Measurements from ENCODE around the gene RPS6KA6. TPM values are rescaled to one million over a fixed set of nuclear protein-coding genes. Genes with fewer than 3 reads are reported as not detected.
"Not testable (repeated sequence)": the region's sequence is repeated elsewhere in the genome, so short reads cannot be mapped to it uniquely, and the experiment has no call there.

Gene RPS6KA6
- total RNA-seq, 2 donors from 2014 or later = 2.1 to 2.2 TPM

DNA sequence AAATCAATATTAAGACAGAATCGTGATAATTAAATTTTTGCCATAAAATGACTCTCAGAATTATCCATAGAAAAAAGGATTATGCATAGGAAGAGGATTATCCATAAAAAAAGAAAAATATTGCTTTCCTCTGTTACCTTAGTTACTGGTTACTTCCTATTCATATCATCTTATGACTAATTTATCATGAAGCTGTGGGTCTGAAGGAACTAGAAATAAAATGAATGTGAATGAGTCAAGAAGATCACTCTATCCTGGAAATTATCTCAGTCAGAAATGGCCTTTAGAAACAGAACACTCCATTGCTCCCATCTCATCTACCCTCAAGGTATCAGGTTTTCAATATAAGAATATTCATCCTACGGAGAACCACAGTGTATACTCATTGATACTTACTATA is 19.4 kb downstream of the RPS6KA6 start:
- intact Hi-C loops (cut with DNase I) = no loop called here
- no peak for DNase-seq
- ATAC-seq = no peak

DNA sequence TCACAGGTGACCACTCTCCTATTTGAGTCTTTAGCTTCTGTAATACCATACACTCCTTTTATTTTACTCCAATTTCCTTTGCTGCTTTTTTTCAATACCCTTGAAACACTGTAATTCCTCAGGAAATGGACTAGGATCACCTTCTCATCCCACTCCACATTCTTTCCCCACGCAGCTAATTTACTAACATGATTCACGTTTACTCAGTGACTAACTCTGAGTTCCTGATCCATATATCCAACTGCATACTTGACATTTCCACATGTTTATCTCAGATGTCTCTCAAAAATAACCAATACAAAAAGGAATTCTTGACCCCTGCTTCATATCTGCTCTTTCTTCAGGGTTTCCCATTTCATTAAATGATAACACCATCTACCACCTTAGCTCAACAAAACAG is 19.9 kb downstream of the RPS6KA6 start:
- no peak for ATAC-seq
- DNase-seq = no peak
- intact Hi-C loops (cut with DNase I) = no loop called here

DNA sequence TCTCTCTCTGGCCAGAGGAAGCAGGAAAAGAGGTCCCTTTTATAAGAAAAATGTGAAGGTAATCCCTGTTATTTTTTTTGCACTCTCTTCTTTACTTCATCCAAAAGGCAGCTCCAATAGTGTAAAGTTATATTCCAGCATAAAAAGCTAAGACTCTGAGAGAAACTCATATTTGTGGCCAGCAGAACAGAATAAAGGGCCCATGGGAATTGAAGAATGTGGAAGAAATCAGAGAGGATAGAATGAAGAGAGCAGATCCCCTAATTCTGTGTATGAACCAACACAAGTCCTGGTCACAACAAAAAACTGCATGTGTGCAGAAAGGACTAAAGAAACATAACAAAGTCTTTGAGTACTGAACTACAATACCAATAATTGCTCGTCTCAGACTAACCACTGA is 22.3 kb downstream of the RPS6KA6 start:
- ATAC-seq (no peak), DNase-seq (no peak)

DNA sequence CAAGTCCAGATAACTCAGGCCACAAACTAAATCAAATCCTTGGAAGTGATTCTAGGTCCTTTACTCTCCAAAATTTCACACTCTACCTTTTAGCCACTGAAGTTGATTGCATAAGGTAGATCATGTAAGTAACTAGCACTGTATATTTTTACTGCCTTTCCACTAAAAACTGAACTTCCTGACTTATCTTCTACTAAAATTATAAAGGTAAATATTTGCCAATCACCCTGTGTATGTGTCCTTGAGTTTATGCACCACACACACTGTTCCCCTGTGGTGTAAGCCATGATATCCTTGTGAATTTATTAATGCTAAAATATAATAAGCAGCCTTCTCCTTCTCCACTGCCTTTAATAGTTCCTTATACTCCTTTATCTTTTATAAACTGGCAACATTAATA is 25.6 kb downstream of the RPS6KA6 start:
- intact Hi-C loops (cut with DNase I) = no loop called here
- ATAC-seq (no peak), DNase-seq (no peak)

More for the DNA sequence above, 22.3 kb downstream of the RPS6KA6 start:
- intact Hi-C loops (cut with DNase I) = no loop called here

DNA sequence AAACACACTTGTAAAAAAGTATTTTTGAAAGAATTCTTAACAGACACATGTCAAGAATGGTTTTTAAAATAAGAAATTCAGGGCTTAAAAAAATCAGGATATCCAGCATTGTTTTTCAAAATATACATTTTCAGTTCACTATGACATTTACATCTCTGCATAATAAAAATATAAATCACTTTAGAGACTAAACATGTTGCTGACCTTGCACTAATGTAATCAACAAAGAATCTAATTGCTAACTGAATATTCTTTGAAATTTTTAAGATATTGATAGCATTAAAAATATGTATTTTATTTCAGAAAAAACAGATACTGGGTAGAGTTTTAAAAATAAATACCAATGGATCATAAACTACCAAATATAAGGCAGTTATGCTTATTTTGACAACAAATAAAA is 26.4 kb downstream of the RPS6KA6 start:
- DNase-seq (no peak), ATAC-seq (no peak)
- intact Hi-C loops (cut with DNase I) = no loop called here

DNA sequence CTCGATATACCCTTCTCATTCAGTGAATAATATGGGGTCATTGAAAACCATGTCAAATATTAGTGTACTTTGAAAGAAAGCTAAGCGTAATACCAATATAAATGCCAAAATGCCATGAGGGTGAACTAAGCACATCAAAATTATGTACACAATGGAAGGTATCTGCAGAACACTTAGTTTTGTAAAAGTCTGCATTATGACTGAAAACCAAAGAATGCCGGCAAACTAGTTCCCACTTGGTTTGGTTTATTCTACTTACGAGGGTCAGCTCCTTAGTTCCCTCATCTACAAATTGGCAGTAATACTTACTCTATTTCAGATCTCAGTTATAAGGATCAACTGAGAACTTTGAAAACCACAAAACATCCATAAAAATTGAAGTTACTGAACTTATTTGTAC is 27.3 kb downstream of the RPS6KA6 start:
- no peak for DNase-seq
- no peak for ATAC-seq
- intact Hi-C loops (cut with DNase I) = no loop called here

DNA sequence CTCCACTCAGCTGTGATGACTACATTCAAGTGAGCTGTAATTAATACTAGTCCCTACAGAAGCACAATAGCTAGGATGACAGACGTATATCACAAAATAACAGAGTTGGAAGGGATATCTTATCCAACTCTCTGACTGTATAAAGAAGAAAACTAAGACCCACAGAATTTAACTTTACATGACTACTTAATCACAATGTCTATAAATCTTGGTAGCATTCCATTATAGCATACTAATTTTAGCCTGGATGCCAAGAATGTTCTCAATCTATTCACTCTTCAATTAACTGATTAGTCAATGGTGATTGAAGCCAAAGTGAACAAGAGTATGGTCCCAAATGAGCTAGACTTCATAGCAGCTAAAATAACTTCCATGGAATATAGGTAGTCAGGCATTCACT is 31.2 kb downstream of the RPS6KA6 start:
- intact Hi-C loops (cut with DNase I) = no loop called here
- DNase-seq = no peak
- ATAC-seq = no peak

DNA sequence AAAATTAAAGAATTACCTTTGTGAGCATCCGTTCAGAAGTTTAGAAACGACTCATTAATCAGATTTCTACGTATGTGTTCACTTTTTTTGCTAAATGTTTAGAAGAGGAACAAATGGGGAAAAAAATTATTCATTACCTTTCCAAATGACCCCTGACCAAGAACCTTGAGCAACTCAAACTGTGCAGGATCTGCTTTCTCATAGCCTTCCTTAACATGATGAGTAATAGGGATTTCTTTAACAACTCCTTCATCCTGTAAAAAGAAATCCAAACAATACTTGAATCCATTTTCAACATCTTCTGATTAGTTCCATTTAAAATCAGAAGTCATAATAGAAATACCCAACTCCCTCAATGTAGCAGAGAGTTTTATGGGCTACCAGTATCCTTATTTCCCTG is 32.1 kb downstream of the RPS6KA6 start:
- intact Hi-C loops (cut with DNase I) = no loop called here

DNA sequence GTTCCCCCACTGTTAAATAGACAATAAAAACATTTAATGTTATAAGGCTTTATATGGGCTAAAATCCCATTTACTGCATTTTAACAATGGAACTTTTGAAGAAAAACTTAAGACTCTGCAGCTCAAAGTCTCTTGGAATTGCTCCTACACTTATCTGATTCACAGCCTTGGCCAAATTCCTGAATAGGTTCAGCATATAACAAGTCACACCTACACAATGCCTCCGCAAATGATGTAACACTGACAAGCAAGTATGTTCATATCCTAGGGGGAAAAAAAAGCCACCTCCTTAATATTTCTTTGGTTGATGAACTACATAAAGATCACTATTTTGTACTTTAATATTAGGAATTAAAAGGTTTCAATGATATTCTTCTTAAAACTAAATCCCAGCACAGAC is 34.5 kb downstream of the RPS6KA6 start:
- no peak for ATAC-seq
- DNase-seq = no peak
- intact Hi-C loops (cut with DNase I) = no loop called here

More for the DNA sequence above, 32.1 kb downstream of the RPS6KA6 start:
- DNase-seq (no peak), ATAC-seq (no peak)

DNA sequence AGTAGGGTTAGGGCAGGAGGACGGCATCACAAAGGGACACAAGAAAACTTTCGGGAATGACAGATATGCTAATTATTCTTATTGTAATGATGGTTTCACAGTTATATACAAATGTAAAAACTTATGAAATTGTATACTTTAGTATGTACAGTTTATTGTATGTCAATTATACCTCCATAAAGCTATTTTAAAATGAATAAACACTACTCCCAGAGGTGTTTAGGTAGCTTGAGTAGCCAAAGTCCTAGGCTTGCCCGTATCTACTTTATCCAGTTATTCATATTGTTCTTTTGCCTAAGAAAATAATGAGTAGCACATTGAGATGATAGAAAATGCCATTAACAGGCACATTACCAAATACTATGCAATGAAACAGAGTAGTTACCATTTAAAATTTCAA is 43.0 kb downstream of the RPS6KA6 start:
- no peak for ATAC-seq
- intact Hi-C loops (cut with DNase I) = no loop called here
- DNase-seq = no peak

DNA sequence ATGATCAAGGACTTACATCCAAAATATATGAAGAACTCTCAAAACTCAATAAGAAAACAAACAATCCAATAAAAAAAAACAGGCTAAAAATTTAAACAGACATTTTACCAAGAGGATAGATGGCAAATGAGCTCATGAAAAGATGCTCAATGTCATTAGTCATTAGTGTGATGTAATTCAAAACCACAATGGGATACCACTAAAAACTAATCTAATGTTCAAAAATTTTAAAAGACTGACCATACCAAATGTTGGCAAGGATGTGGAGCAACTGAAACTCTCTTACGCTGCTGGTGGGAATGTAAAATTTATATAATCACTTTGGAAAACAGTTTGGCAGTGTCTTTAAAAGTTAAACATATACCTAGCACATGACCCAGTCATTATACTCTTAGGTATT is 43.7 kb downstream of the RPS6KA6 start:
- DNase-seq (no peak), ATAC-seq (no peak)
- intact Hi-C loops (cut with DNase I) = no loop called here

DNA sequence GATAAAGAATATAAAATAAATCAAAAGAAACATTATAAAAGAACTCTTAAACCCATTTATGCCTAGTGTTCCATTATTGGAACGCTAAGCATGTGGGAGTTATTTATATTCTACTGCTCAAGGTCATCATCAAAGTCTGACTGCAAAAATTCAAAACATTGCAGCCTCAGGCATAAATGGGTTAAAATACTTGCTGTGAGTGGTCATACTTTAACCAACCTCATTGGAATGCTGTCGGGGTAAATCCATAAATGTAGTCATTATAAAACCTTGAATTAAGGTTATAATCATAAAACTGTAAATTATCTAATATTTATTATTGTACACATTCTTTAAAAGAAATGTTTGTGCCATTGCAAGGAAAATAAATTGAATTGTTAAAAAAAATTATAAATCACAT is 55.0 kb downstream of the RPS6KA6 start:
- ATAC-seq (no peak), DNase-seq (no peak)
- intact Hi-C loops (cut with DNase I) = no loop called here

DNA sequence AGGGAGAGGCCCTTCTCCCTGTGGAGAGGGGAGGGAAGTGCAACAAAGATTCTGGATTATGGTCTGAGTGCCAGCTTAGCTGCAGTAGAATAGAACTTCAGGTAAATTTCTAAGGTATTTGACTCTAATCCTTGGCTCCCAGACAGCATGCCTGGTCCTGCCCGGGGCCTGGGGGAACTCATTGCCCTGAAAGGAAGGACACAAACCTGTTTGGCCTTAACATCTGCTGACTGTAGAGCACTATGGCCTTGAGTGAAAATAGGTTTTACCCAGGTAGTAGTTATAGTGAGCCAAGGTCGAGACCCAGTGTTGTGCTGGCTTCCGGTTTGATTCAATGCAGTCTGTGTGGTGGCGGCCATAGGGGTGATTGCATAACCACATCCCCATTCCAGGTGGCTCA is 64.4 kb downstream of the RPS6KA6 start:
- no peak for DNase-seq
- no peak for ATAC-seq
- intact Hi-C loops (cut with DNase I) = no loop called here

DNA sequence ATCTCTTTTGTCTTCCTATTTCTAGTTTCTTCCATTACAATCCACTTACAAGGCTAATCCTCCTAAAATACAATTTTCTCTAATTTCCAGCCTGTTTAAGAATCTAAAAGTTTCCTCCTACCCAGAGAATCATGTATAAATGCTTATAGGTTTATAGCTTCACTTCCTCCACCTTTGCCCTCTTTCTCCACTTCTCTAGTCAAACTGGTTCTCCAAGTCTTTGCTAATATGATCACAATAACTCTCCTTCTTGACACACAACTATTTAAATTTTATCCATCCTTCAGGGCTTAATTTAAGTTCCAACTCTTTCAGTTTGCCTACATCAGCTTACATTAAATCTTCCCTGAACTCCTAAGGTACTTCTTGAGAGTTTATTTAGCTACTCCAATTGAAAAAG is 69.2 kb downstream of the RPS6KA6 start:
- DNase-seq = no peak
- intact Hi-C loops (cut with DNase I) = no loop called here
- ATAC-seq = no peak

DNA sequence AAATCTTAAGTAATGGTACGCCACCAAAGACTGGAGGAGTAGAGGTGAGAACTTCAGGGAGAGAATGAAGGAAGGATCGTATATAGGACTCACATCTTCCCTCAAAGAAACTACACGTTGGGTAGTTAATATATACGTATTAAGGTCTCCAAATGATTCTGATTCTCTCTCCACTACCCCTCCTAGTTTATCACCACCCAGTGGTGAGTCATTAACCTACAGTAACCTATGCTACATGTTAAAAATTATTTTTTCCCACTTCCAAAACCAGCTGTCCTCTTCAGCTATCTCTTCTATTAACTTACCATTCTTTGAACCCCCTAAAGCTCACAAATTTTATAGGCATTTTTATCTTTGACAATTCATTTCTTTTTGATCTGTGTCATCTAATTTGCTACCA is 69.7 kb downstream of the RPS6KA6 start:
- intact Hi-C loops (cut with DNase I) = no loop called here
- DNase-seq (no peak), ATAC-seq (no peak)

DNA sequence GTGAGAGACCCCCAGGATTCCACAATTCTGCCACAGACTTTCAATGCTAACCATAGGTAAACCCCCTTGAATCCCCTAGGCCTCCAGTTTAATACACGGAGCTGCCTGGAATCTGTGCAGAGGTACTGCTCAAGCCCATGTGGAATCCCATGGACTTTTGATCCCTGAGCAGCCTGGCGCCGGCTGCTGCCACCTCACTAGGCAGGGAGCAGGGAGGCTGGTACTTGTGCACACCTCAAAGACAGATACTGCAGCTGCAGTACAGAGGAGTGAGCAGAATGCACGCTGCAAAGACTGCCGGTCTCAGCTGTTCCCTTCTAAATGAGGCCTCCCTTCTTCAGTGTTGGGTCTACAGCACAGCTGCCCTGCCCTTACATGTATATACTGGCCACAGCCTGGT is 79.4 kb downstream of the RPS6KA6 start:
- intact Hi-C loops (cut with DNase I) = no loop called here
- ATAC-seq = no peak
- DNase-seq = no peak

DNA sequence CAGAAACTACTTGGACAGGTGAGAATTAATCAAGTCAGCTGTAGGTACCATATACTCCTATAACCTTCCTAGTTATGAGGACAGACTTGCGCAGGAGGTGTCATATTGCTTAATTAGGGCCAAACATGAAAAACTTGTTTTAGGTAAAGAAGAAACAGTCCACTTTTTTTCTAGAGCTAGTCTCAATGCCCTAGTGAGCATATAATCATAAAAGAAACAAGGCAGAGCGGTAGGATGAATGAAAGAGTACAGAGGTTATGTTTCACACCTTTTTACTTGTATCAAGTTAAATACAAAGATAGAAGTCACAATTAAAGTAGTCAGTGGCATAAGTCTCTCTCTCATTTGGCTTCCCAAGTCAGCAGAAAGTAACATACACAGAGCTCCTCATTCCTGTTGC is 88.9 kb downstream of the RPS6KA6 start:
- intact Hi-C loops (cut with DNase I) = no loop called here
- no peak for DNase-seq
- no peak for ATAC-seq

DNA sequence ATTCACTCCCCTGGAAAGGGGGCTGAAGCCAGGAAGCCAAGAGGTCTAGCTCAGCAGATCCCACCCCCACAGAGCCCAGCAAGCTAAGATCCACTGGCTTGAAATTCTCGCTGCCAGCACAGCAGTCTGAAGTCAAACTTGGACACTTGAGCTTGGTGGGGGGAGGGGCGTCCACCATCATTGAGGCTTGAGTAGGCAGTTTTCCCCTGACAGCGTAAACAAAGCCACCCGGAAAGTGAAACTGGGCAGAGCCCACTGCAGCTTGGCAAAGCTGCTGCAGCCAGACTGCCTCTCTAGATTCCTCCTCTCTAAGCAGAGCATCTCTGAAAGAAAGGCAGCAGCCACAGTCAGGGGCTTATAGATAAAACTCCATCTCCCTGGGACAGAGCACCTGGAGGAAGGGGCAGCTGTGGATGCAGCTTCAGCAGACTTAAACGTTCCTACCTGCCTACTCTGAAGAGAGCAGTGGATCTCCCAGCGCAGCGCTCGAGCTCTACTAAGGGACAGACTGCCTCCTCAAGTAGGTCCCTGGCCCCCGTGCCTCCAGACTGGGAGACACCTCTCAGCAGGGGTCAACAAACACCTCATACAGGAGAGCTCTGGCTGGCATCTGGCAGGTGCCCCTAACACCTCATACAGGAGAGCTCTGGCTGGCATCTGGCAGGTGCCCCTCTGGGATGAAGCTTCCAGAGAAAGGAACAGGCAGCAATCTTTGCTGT is 108.4 kb downstream of the RPS6KA6 start:
- intact Hi-C loops (cut with DNase I); ATAC-seq; DNase-seq: not testable (repeated sequence)

DNA sequence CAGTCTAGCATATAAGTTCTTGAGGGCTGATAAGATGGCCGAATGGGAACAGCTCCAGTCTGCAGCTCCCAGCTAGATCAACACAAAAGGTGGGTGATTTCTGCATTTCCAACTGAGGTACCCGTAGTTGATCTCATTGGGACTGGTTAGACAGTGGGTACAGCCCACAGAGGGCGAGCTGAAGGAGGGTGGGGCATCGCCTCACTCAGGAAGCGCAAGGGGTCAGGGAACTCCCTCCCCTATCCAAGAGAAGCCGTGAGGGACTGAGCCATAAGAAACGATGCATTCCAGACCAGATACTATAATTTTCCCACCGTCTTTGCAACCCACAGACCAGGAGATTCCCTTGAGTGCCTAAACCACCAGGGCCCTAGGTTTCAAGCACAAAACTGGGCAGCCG is 109.0 kb downstream of the RPS6KA6 start:
- ATAC-seq (no peak), DNase-seq (no peak)
- intact Hi-C loops (cut with DNase I) = no loop called here

DNA sequence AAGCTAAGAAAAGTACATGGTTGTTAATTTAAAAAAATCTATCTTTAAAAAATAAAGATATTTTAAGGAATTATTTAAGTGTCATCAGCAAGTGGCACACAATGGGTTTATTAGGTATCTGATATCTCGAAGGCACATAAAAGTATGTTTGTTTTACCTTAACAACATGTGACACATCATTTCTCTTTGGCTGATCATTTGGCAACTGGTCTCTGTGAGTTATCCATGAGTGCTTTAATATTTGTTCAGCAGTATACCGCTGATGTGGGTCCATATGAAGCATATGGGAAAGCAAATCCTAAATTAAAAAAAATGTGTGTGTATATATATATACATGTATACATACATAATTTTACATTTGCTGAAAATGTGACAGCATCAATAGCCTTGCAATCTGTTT is 123.2 kb downstream of the RPS6KA6 start:
- ATAC-seq = no peak
- DNase-seq = no peak
- intact Hi-C loops (cut with DNase I) = no loop called here

DNA sequence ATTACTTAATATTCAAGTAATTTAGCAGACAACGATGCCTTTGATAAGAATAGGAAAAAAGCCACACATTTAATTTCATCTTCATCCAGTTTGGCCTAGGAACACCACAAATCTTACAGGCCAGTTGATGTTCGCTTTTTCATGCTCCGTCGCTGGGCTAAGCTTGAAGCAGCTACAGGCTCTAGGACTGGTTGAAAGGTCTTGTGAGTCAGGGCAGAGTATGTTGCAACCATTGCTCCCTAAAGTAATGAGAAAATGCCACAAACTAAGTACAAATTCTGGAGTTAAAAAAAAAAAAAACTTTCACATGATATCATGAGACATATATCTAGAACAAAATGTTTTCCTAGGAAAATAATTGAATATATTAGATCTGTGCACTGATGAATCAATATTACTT is 123.8 kb downstream of the RPS6KA6 start:
- ATAC-seq (no peak), DNase-seq (no peak)
- intact Hi-C loops (cut with DNase I) = no loop called here

DNA sequence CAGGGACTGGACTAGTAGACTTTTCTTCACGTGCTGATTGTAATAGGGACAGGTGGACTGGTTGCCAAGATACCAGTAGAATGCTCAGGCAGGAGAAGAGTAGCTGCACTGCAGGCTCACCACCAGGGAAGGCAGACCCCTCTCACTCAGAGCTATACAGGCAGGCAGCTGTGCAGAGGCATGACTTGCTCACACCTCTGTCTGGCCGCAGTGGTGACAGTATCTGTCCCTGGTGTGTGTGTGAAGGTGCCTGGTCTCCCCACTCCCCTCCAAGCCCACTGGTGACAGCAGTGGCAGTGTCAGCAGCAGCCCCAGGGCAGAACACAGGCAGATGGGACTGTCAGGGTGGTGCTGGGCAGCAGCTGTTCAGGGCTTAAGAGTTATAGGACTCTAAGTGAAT is 140.7 kb downstream of the RPS6KA6 start:
- DNase-seq (no peak), ATAC-seq (no peak)

More for the DNA sequence above, 140.7 kb downstream of the RPS6KA6 start:
- intact Hi-C loops (cut with DNase I) = no loop called here

All from left cardiac atrium (tissue), 4 donors.